Skeletal muscle tissue (tissue), 4 donors: ENCODE results near the gene TARBP1. TPM values are rescaled to one million over a fixed set of nuclear protein-coding genes. Genes with fewer than 3 reads are reported as not detected.
"Not testable (repeated sequence)": the region's sequence is repeated elsewhere in the genome, so short reads cannot be mapped to it uniquely, and the experiment has no call there.

ENCODE experiments used
- H3K27ac ChIP-seq: one replicate; pipeline ENCODE4 v1.7.0; 2013; ENCODE audit warnings: mild to moderate bottlenecking, low read depth, low read length, inconsistent platforms
- H3K27me3 ChIP-seq, 3 donors: one replicate each; pipeline ENCODE4 v1.7.0; 2013; ENCODE audit warnings: low read length in 3 of 3; ENCODE audit not compliant: control insufficient read depth in 3 of 3, insufficient read depth in 3 of 3
- H3K36me3 ChIP-seq, 3 donors: one replicate each; pipeline ENCODE4 v1.7.0; 2013; ENCODE audit warnings: low read length in 3 of 3; ENCODE audit not compliant: control insufficient read depth in 3 of 3, insufficient read depth in 3 of 3
- H3K4me1 ChIP-seq, 3 donors: one replicate each; pipeline ENCODE4 v1.7.0; 2013; ENCODE audit warnings: low read length in 3 of 3, mild to moderate bottlenecking in 3 of 3; ENCODE audit not compliant: control insufficient read depth in 3 of 3, insufficient read depth in 3 of 3
- H3K4me3 ChIP-seq, 3 donors: one replicate each; pipeline ENCODE4 v1.7.0; 2013; ENCODE audit warnings: low read length in 3 of 3
- H3K9ac ChIP-seq, 3 donors: one replicate each; pipeline ENCODE4 v1.7.0; 2013; ENCODE audit warnings: low read length in 3 of 3, mild to moderate bottlenecking in 3 of 3, moderate library complexity in 2 of 3, low read depth in 1 of 3
- H3K9me3 ChIP-seq, 3 donors: one replicate each; pipeline ENCODE4 v1.7.0; 2013; ENCODE audit warnings: low read length in 3 of 3; ENCODE audit not compliant: control insufficient read depth in 3 of 3
- total RNA-seq: library from RNA; depleted of rRNA; stranded (reverse); fragments of >200 nt; gene quantifications from one replicate; pipeline ENCODE4 v1.2.3, GENCODE V29; 2014
- donor health status: Osteomylitis.

Gene TARBP1
- total RNA-seq, 1 donor from 2014 or later: 36.5 TPM

- H3K4me1 ChIP-seq: peaks cover 1 to 5% (median 5%) of the 10 kb centered on the region in 3 donors
- H3K9ac ChIP-seq: no peak overlapping the region
- H3K36me3 ChIP-seq: no peaks in the 10 kb centered on the region
These were observed 28.1 kb upstream of the TARBP1 start for GRCh38 chr1:234507089-234507488.

GRCh38 chr1:234505769-234506102 is 26.8 kb upstream of the TARBP1 start:
- no peak overlapping the region for H3K4me3 ChIP-seq
- H3K9me3 ChIP-seq: no peaks in the 10 kb centered on the region
- no peaks in the 10 kb centered on the region for H3K27me3 ChIP-seq
- no peaks in the 10 kb centered on the region for H3K36me3 ChIP-seq
- H3K27ac ChIP-seq: no peak overlapping the region
- peaks cover 12 to 15% (median 13%) of the 10 kb centered on the region in 3 donors for H3K4me1 ChIP-seq
- no peak overlapping the region for H3K9ac ChIP-seq

More at GRCh38 chr1:234507089-234507488, 28.1 kb upstream of the TARBP1 start:
- Histone ChIP-seq H3K9me3 (no peaks in the 10 kb centered on the region), H3K4me3 (no peak overlapping the region), H3K27me3 (no peaks in the 10 kb centered on the region), H3K27ac (no peak overlapping the region)

GRCh38 chr1:234504969-234505768 is 26.2 kb upstream of the TARBP1 start:
- H3K4me3 ChIP-seq: no peak overlapping the region
- H3K9ac ChIP-seq: no peak overlapping the region
- H3K27me3 ChIP-seq: no peaks in the 10 kb centered on the region
- no peaks in the 10 kb centered on the region for H3K36me3 ChIP-seq
- H3K27ac ChIP-seq: no peak overlapping the region
- peaks cover 17 to 20% (median 19%) of the 10 kb centered on the region in 3 donors for H3K4me1 ChIP-seq
- H3K9me3 ChIP-seq: no peaks in the 10 kb centered on the region

- H3K4me3 ChIP-seq, H3K9ac ChIP-seq, H3K9me3 ChIP-seq, H3K27me3 ChIP-seq, H3K27ac ChIP-seq, H3K36me3 ChIP-seq: not testable (repeated sequence)
- peaks cover 21 to 29% (median 28%) of the 10 kb centered on the region in 3 donors for H3K4me1 ChIP-seq
These were observed 25.3 kb upstream of the TARBP1 start for GRCh38 chr1:234504251-234504650.

- Histone ChIP-seq H3K9me3 (no peaks in the 10 kb centered on the region), H3K9ac (no peak overlapping the region), H3K4me3 (no peak overlapping the region), H3K27me3 (no peaks in the 10 kb centered on the region), H3K36me3 (no peaks in the 10 kb centered on the region), H3K27ac (peak overlapping the region; percentile 33), H3K4me1 (peaks cover 29 to 38% (median 34%) of the 10 kb centered on the region in 3 donors)
These were observed 24.4 kb upstream of the TARBP1 start for GRCh38 chr1:234503193-234504050.

GRCh38 chr1:234502785-234503184 is 23.8 kb upstream of the TARBP1 start:
- Histone ChIP-seq H3K9me3 (no peaks in the 10 kb centered on the region), H3K27me3 (no peaks in the 10 kb centered on the region), H3K4me1 (peaks cover 32 to 41% (median 34%) of the 10 kb centered on the region in 3 donors), H3K27ac (peak overlapping the region; percentile 33), H3K9ac (no peak overlapping the region), H3K4me3 (no peak overlapping the region), H3K36me3 (no peaks in the 10 kb centered on the region)

GRCh38 chr1:234500269-234500668 is 21.3 kb upstream of the TARBP1 start:
- H3K4me1 ChIP-seq: peaks cover 35 to 48% (median 35%) of the 10 kb centered on the region in 3 donors
- H3K9me3 ChIP-seq: no peaks in the 10 kb centered on the region
- peak overlapping the region; percentile 95 for H3K27ac ChIP-seq
- peak overlapping the region; percentile 0 to 71 (median 62) for H3K9ac ChIP-seq
- H3K4me3 ChIP-seq: peak overlapping the region in 1 of 3 donors; percentile 57
- H3K36me3 ChIP-seq: no peaks in the 10 kb centered on the region
- no peaks in the 10 kb centered on the region for H3K27me3 ChIP-seq

GRCh38 chr1:234499943-234500245 is 20.9 kb upstream of the TARBP1 start:
- peak overlapping the region; percentile 62 to 80 (median 71) for H3K9ac ChIP-seq
- peak overlapping the region; percentile 95 for H3K27ac ChIP-seq
- H3K9me3 ChIP-seq: no peaks in the 10 kb centered on the region
- peak overlapping the region; percentile 44 to 68 (median 57) for H3K4me3 ChIP-seq
- H3K36me3 ChIP-seq: no peaks in the 10 kb centered on the region
- peaks cover 38 to 51% (median 39%) of the 10 kb centered on the region in 3 donors for H3K4me1 ChIP-seq
- no peaks in the 10 kb centered on the region for H3K27me3 ChIP-seq

- Histone ChIP-seq H3K4me3 (peak overlapping the region; percentile 44 to 68 (median 57)), H3K4me1 (peaks cover 41 to 53% (median 42%) of the 10 kb centered on the region in 3 donors), H3K36me3 (no peaks in the 10 kb centered on the region)
These were observed 20.4 kb upstream of the TARBP1 start for GRCh38 chr1:234499119-234499942.

More at GRCh38 chr1:234499119-234499942, 20.4 kb upstream of the TARBP1 start:
- H3K9ac ChIP-seq: peak overlapping the region; percentile 62 to 80 (median 71)
- no peaks in the 10 kb centered on the region for H3K9me3 ChIP-seq
- H3K27me3 ChIP-seq: no peaks in the 10 kb centered on the region
- peak overlapping the region; percentile 95 for H3K27ac ChIP-seq
